Ishikawa (cell line): Measurements from ENCODE around the gene CEP57.

Experiments
- CEBPB ChIP-seq: IDR thresholded peaks from 2 replicates; pipeline ENCODE4 v1.6.1; 2012
- CREB1 ChIP-seq: IDR thresholded peaks from 2 replicates; pipeline ENCODE4 v1.6.1; 2012; ENCODE audit warnings: low read depth
- EGR1 ChIP-seq: IDR thresholded peaks from 2 replicates; pipeline ENCODE4 v1.6.1; 2012
- EP300 ChIP-seq: IDR thresholded peaks from 2 replicates; pipeline ENCODE4 v1.6.1; 2012; ENCODE audit warnings: borderline replicate concordance
- NFIC ChIP-seq: IDR thresholded peaks from 2 replicates; pipeline ENCODE4 v1.6.1; 2012
- RAD21 ChIP-seq: IDR thresholded peaks from 2 replicates; pipeline ENCODE4 v1.6.1; 2012; ENCODE audit warnings: low read depth
- TAF1 ChIP-seq: IDR thresholded peaks from 2 replicates; pipeline ENCODE4 v1.6.1; 2012; ENCODE audit warnings: low read depth, mild to moderate bottlenecking
- TCF12 ChIP-seq: IDR thresholded peaks from 2 replicates; pipeline ENCODE4 v1.6.1; 2012; ENCODE audit warnings: low read depth
- TEAD4 ChIP-seq: IDR thresholded peaks from 2 replicates; pipeline ENCODE4 v1.6.1; 2012
- ZBTB7A ChIP-seq: IDR thresholded peaks from 2 replicates; pipeline ENCODE4 v1.6.1; 2012; ENCODE audit warnings: low read depth
- TF ChIP-seq, protein P1 (sequence below): IDR thresholded peaks from 2 replicates; pipeline ENCODE4 v1.6.1; 2012
- TF ChIP-seq, protein P2 (sequence below): IDR thresholded peaks from 2 replicates; pipeline ENCODE4 v1.6.1; 2012; ENCODE audit warnings: low read depth, mild to moderate bottlenecking
- TF ChIP-seq, protein P3 (sequence below): IDR thresholded peaks from 2 replicates; pipeline ENCODE4 v1.6.1; 2012

DNA sequence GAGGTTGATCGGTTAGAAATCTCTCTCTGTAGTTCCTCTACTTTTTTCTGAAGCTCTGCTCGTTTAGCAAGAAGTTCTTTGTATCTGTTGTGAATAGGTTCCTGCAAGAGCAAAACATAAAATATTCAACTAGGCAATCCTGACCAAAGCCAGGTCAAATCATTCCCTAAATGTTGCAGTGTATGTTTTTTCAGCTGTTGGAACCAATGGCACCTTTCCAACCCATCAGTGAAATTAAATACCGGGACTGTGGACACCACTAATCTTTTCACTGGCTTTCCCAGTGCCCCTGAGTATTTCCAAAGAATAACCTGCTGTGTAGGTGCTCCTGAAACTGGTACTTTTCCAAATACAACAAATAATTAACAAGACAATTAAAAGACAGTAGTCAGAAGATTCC lies 45.1 kb downstream of the CEP57 start:
- TF ChIP-seq TAF1 (no peak), EP300 (no peak), NFIC (no peak), TEAD4 (no peak), CREB1 (no peak), ZBTB7A (no peak), CEBPB (no peak), RAD21 (no peak), EGR1 (no peak), TCF12 (no peak)
- TF ChIP-seq, protein P1, sequence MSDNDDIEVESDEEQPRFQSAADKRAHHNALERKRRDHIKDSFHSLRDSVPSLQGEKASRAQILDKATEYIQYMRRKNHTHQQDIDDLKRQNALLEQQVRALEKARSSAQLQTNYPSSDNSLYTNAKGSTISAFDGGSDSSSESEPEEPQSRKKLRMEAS = no peak
- TF ChIP-seq, protein P2, sequence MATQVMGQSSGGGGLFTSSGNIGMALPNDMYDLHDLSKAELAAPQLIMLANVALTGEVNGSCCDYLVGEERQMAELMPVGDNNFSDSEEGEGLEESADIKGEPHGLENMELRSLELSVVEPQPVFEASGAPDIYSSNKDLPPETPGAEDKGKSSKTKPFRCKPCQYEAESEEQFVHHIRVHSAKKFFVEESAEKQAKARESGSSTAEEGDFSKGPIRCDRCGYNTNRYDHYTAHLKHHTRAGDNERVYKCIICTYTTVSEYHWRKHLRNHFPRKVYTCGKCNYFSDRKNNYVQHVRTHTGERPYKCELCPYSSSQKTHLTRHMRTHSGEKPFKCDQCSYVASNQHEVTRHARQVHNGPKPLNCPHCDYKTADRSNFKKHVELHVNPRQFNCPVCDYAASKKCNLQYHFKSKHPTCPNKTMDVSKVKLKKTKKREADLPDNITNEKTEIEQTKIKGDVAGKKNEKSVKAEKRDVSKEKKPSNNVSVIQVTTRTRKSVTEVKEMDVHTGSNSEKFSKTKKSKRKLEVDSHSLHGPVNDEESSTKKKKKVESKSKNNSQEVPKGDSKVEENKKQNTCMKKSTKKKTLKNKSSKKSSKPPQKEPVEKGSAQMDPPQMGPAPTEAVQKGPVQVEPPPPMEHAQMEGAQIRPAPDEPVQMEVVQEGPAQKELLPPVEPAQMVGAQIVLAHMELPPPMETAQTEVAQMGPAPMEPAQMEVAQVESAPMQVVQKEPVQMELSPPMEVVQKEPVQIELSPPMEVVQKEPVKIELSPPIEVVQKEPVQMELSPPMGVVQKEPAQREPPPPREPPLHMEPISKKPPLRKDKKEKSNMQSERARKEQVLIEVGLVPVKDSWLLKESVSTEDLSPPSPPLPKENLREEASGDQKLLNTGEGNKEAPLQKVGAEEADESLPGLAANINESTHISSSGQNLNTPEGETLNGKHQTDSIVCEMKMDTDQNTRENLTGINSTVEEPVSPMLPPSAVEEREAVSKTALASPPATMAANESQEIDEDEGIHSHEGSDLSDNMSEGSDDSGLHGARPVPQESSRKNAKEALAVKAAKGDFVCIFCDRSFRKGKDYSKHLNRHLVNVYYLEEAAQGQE = no peak
- TF ChIP-seq, protein P3, sequence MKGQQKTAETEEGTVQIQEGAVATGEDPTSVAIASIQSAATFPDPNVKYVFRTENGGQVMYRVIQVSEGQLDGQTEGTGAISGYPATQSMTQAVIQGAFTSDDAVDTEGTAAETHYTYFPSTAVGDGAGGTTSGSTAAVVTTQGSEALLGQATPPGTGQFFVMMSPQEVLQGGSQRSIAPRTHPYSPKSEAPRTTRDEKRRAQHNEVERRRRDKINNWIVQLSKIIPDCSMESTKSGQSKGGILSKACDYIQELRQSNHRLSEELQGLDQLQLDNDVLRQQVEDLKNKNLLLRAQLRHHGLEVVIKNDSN = no peak
